ENCODE measurements around the gene CBY2.
"Not testable (repeated sequence)": the region's sequence is repeated elsewhere in the genome, so short reads cannot be mapped to it uniquely, and the experiment has no call there.

CBY2 gene, protein sequence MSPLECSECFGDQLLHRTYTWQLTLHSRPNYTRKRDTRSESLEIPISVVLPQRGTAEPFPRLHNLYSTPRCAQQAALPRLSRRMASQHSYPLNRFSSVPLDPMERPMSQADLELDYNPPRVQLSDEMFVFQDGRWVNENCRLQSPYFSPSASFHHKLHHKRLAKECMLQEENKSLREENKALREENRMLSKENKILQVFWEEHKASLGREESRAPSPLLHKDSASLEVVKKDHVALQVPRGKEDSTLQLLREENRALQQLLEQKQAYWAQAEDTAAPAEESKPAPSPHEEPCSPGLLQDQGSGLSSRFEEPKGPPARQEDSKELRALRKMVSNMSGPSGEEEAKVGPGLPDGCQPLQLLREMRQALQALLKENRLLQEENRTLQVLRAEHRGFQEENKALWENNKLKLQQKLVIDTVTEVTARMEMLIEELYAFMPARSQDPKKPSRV

DNA sequence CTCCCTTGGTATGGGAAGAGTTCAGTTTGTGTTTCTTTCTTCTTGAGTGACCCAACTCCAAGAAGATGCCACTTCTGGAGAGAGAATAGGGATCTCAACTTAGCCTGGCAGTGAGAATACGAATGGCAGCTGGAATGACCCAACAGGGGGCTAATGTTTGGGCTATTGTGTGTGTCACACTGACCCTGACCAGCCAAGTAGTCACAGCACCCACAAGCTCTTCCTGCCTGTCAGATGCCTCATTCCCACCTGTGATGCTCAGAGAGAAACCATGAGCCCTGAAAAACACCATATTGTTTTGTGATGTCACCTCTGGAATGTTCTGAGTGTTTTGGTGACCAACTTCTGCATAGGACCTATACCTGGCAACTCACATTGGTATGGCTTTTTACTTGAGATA is at the start of gene CBY2:
Gene CBY2 (plus strand): TSS at position 233 of the 400 bp plus-strand sequence. CDS start 71 bp downstream, at position 304.
- H3K4me1 Mint-ChIP-seq (ENCODE audit: low read depth) = no peaks in the 10 kb centered on the region
- no peak within 1 kb of the TSS for H3K4me3 Mint-ChIP-seq
- no peaks in the 10 kb centered on the region for H3K36me3 Mint-ChIP-seq
- H3K27me3 Mint-ChIP-seq = no peaks in the 10 kb centered on the region
- no peak within 1 kb of the TSS for H3K27ac Mint-ChIP-seq
- H3K9me3 Mint-ChIP-seq (ENCODE audit: low read depth) = no peaks in the 10 kb centered on the region

DNA sequence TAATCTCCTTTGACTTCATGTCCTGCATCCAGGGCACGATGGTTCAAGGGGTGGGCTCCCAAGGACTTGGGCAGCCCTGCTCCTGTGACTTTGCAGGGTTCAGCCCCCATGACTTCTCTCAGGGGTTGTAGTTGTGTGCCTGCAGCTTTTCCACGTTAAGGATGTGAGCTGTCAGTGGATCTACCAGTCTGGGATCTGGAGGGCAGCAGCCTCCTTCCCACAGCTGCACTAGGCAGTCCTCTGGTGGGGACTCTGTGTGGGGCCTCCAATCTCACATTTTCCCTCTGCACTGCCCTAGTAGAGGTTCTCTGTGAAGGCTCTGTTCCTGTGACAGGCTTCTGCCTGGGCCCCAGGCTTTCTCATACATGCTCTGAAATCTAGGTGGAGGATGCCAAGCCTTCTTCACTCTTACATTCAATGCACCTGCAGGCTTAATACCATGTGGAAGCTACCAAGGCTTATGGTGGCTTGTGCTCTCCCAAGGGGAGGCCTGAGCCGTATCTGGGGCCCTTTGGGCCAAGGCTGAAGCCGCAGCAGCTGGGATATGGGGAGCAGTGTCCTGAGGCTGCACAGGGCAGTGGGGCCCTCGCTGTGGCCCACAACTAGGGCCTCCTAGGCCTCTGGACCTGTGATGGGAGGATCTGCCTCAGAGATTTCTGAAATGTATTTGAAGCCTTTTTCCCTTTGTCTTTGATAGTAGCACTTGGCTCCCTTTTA is 47.3 kb upstream of the CBY2 start:
- Mint-ChIP-seq H3K36me3 (no peaks in the 10 kb centered on the region), H3K4me3 (no peak overlapping the region), H3K27me3 (no peaks in the 10 kb centered on the region), H3K4me1 (ENCODE audit: low read depth) (no peaks in the 10 kb centered on the region), H3K9me3 (ENCODE audit: low read depth) (peaks cover 4% of the 10 kb centered on the region), H3K27ac (no peak overlapping the region)

DNA sequence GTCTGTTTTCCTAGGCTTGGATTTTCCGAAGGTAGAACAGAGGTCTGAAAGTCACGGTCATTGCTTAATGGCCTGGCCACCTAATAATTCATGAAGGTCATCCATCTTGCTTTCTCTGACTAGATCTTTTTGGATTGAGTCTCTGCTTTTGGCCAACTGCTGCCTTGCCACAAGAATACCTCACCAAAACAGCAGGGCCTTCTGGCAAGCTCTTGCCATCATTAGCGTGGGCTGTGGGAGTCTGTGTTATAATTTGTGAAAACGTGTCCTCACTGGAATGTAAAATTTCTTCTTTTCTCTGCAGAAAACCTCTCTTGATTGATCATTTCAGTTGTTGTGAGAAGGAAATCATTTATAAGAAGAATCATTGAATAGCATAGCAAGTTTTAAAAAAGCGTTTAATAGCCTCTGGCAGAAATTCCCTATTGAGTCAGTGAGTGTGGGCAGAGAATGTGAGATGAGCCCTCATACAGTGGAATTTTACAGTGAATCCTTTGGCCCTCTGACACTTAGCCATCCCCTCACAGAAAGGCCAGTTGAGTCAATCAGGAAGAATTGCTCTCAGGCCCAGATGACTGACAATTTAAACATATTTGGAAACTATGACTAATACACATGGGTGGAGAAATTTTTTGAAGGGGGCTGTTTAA is 43.4 kb upstream of the CBY2 start:
- Mint-ChIP-seq H3K27me3 (no peaks in the 10 kb centered on the region), H3K4me3 (no peak overlapping the region), H3K36me3 (peaks cover 2% of the 10 kb centered on the region), H3K27ac (peak overlapping the region; percentile 37), H3K9me3 (ENCODE audit: low read depth) (peaks cover 10% of the 10 kb centered on the region), H3K4me1 (ENCODE audit: low read depth) (no peaks in the 10 kb centered on the region)

DNA sequence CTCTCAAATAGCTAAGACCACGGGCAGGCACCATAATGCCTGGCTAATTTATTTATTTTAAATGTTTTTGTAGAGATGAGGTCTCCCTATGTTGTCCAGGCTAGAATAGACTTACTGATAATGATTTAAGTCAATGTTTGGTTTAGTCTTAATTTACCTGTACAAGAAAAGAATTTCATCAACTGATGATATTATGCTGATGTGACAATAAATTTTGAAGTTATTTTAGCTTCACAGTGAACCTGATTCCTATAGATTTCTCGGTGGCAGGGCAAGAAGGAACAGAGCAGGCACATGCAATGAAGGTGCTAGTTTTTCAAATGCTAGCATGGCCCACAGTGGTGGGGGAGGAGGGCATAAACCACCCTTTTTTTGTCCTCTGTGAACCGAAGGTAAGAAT is 42.6 kb upstream of the CBY2 start:
- Mint-ChIP-seq H3K4me3 (no peak overlapping the region), H3K27me3 (no peaks in the 10 kb centered on the region), H3K36me3 (peaks cover 2% of the 10 kb centered on the region), H3K4me1 (ENCODE audit: low read depth) (no peaks in the 10 kb centered on the region), H3K27ac (no peak overlapping the region), H3K9me3 (ENCODE audit: low read depth) (peaks cover 10% of the 10 kb centered on the region)

DNA sequence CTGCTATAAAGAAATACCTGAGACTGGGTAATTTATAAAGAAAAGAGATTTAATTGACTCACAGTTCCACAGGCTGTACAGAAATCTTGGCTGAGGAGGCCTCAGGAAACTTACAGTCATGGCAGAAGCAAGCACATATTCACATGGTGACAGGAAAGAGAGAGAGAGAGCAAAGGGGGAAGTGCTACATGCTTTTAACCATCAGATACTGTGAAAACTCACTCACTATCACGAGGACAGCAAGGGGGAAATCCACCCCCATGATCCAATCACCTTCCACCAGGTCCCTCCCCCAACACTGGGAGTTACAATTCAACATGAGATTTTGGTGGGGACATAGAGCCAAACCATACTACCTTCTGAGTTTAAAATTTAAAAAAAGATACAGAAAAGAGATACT is 41.7 kb upstream of the CBY2 start:
- H3K4me3 Mint-ChIP-seq; H3K27ac Mint-ChIP-seq; H3K27me3 Mint-ChIP-seq; H3K36me3 Mint-ChIP-seq; H3K4me1 Mint-ChIP-seq (ENCODE audit: low read depth); H3K9me3 Mint-ChIP-seq (ENCODE audit: low read depth): not testable (repeated sequence)

DNA sequence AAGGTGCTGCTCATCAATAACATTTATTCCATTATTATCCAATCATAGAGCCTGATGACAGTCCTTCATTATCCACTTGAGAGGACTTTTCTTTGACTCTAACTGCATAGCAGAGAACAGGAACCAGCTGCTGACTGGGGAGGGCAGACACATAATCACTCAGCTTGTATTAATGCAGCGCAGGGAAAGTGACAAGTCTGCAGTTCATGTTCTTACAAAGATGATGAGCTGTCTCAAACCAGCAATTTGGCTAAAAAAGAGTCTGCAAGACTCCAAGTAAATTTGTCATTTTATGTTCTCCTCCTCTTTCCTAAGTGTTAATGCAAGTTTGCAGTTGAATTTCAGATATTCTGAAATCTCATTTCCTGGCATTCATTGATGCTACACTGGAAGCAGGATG is 40.0 kb upstream of the CBY2 start:
- H3K36me3 Mint-ChIP-seq = peaks cover 2% of the 10 kb centered on the region
- H3K4me1 Mint-ChIP-seq (ENCODE audit: low read depth) = no peaks in the 10 kb centered on the region
- H3K27me3 Mint-ChIP-seq = no peaks in the 10 kb centered on the region
- H3K9me3 Mint-ChIP-seq (ENCODE audit: low read depth) = peaks cover 5% of the 10 kb centered on the region
- H3K4me3 Mint-ChIP-seq = no peak overlapping the region
- H3K27ac Mint-ChIP-seq = no peak overlapping the region

DNA sequence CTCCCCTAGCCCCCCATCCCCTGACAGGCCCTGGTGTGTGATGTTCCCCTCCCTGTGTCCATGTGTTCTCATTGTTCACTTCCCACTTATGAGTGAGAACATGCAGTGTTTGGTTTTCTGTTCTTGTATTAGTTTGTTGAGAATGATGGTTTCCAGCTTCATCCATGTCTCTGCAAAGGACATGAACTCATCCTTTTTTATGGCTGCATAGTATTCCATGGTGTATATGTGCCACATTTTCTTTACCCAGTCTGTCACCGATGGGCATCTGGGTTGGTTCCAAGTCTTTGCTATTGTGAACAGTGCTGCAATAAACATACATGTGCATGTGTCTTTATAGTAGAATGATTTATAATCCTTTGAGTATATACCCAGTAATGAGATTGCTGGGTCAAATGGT is 39.2 kb upstream of the CBY2 start:
- H3K4me3 Mint-ChIP-seq; H3K27me3 Mint-ChIP-seq; H3K27ac Mint-ChIP-seq; H3K36me3 Mint-ChIP-seq; H3K4me1 Mint-ChIP-seq (ENCODE audit: low read depth); H3K9me3 Mint-ChIP-seq (ENCODE audit: low read depth): not testable (repeated sequence)

DNA sequence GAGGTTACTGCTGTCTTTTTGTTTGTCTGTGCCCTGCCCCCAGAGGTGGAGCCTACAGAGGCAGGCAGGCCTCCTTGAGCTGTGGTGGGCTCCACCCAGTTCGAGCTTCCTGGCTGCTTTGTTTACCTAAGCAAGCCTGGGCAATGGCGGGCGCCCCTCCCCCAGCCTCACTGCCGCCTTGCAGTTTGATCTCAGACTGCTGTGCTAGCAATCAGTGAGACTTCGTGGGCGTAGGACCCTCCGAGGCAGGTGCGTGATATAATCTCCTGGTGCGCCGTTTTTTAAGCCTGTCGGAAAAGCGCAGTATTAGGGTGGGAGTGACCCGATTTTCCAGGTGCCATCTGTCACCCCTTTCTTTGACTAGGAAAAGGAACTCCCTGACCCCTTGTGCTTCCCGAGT is 32.5 kb upstream of the CBY2 start:
- H3K27me3 Mint-ChIP-seq; H3K36me3 Mint-ChIP-seq; H3K9me3 Mint-ChIP-seq (ENCODE audit: low read depth); H3K27ac Mint-ChIP-seq; H3K4me3 Mint-ChIP-seq; H3K4me1 Mint-ChIP-seq (ENCODE audit: low read depth): not testable (repeated sequence)

DNA sequence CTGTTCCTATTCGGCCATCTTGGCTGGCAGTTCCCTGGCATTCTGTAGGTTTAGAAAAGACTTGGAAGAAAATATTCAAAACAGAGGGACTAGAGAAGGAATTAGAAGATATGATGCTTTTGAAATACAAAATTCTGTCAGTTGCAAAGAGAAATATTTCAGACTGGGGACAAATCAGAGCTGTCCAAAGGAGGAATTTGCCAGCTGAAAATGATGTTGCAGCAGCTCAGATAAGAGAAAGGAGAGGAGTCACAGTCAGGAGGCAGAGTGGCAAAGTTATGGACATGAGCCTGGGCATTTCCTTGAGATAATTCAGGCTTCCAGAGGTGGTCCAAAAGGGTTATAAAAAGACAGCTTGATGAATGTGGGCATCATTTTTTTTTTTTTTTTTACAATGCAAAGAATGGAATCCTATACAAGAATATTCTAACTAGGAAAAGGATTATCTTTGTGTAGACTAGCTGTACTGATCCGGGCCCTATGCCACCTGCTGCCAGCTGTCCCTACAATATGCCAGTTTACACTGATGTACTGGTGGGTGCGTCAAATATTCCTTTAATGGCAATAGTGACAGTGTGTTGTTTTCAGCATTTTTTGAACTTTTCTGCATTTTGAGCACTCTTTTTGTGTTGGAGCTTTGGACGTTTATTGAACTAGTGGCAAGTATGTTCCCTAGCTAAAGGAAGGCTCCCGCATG is 31.8 kb upstream of the CBY2 start:
- Mint-ChIP-seq H3K9me3 (ENCODE audit: low read depth) (no peaks in the 10 kb centered on the region), H3K36me3 (peaks cover 3% of the 10 kb centered on the region), H3K4me3 (no peak overlapping the region), H3K27me3 (peaks cover 1% of the 10 kb centered on the region), H3K27ac (no peak overlapping the region), H3K4me1 (ENCODE audit: low read depth) (peaks cover 8% of the 10 kb centered on the region)

DNA sequence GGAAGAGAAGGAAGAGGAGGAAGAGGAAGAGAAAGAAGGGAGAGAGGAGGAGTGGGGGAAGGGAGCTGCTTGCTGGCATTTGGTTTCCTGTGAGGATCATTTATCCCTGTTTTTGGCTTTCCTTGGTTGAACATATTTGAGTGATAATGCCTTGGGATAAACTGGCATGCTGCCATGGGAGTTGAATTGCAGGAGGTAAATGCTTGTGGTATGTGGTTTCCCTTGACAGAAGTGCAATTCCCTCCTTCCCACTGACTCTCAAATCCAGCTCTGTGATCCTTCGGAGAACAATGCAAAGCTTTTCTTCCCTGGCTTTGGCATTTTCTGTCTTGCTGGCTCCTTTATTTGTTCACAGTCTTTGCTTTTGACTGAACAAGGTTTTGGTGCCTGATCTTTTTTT is 27.2 kb upstream of the CBY2 start:
- H3K27me3 Mint-ChIP-seq = peaks cover 1% of the 10 kb centered on the region
- no peak overlapping the region for H3K27ac Mint-ChIP-seq
- H3K4me3 Mint-ChIP-seq = no peak overlapping the region
- peaks cover 6% of the 10 kb centered on the region for H3K4me1 Mint-ChIP-seq (ENCODE audit: low read depth)
- H3K9me3 Mint-ChIP-seq (ENCODE audit: low read depth) = no peaks in the 10 kb centered on the region
- H3K36me3 Mint-ChIP-seq = peaks cover 3% of the 10 kb centered on the region

DNA sequence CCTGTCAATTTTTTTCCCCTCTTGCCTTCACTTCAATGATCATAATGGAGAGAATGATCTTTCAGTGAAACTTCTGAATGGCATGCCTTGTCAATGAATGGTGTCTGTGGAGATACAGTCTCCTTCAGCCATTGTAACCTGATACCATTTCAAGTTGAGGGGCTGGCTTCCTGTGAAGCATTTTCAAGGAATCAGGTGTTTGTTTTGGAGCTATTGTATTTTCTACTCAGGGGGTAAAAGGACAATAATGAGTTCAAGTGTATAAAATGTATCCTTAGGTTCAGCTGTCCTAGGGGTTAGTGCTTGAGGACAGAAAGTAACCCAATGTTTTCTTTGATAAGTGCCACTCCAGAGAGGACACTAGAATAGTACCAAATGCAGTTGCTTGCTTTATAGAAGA is 23.8 kb upstream of the CBY2 start:
- no peaks in the 10 kb centered on the region for H3K9me3 Mint-ChIP-seq (ENCODE audit: low read depth)
- H3K36me3 Mint-ChIP-seq = no peaks in the 10 kb centered on the region
- H3K4me3 Mint-ChIP-seq = no peak overlapping the region
- H3K4me1 Mint-ChIP-seq (ENCODE audit: low read depth) = no peaks in the 10 kb centered on the region
- no peak overlapping the region for H3K27ac Mint-ChIP-seq
- no peaks in the 10 kb centered on the region for H3K27me3 Mint-ChIP-seq

DNA sequence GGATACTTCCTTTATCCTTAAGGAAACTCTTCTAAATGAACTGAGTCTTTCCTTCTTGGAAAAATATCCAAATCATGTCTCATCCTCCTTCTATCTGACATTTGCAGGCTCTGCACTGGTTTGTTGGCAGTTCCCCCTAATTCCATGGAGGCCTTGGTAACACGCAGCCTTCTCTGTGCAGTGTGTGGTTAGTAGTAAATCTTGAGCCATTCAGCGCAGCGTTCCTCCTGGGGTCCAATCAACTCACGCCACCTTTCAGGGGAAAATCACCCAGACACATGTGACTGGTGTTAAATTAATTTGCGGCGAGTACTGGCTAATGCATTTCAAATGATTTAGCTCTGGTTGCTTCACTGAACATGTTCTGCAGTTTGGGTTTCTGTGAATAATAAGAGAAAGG is 21.0 kb upstream of the CBY2 start:
- H3K27ac Mint-ChIP-seq = no peak overlapping the region
- H3K27me3 Mint-ChIP-seq = no peaks in the 10 kb centered on the region
- no peaks in the 10 kb centered on the region for H3K4me1 Mint-ChIP-seq (ENCODE audit: low read depth)
- H3K4me3 Mint-ChIP-seq = no peak overlapping the region
- no peaks in the 10 kb centered on the region for H3K36me3 Mint-ChIP-seq
- H3K9me3 Mint-ChIP-seq (ENCODE audit: low read depth) = no peaks in the 10 kb centered on the region

DNA sequence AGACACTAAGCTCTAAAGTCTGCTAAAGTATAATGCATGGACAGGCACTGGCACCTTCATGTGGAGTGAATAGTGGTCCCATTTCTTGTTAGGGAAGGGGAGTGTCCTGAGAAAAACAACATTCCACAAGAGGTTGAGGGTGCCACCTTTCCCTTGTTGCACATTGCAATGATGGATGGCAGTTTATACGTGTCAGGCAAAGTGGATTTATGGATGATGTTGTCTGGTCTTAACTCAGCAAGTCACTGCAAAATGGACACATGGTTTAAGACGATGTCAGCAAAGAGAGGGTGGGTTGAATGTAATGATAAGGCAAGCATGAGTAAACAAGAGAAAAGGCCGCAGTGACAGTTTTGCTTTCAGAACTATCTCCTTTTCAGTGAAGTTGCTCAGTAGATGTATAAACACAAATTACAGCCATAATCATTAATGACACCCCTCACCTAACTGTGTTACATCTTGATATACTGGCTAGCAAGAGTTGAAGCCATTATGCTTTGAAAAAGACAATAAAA is 19.6 kb upstream of the CBY2 start:
- Mint-ChIP-seq H3K27me3 (no peaks in the 10 kb centered on the region), H3K27ac (no peak overlapping the region), H3K9me3 (ENCODE audit: low read depth) (no peaks in the 10 kb centered on the region), H3K36me3 (no peaks in the 10 kb centered on the region), H3K4me1 (ENCODE audit: low read depth) (no peaks in the 10 kb centered on the region), H3K4me3 (no peak overlapping the region)

DNA sequence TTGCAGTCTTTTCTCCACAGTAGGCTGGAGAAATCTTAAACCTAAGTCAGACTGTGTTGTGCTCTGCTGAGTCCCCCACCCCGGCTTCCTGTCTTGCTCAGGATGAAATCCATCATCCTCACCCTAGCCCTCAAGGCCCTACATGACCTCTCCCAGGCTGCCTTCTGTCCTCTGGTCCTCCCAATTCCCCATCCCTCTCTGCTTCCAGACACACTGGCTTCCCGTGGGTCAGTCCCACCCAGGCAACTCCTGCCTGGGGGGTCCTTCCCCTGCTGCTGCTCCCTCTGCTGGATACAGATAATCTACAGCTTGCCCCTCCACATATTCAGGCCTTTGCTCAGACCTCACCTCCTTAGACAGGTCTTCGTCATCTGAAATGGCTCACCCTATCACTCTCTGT is 18.4 kb upstream of the CBY2 start:
- Mint-ChIP-seq H3K4me1 (ENCODE audit: low read depth) (no peaks in the 10 kb centered on the region), H3K9me3 (ENCODE audit: low read depth) (no peaks in the 10 kb centered on the region), H3K36me3 (no peaks in the 10 kb centered on the region), H3K27ac (no peak overlapping the region), H3K4me3 (no peak overlapping the region), H3K27me3 (no peaks in the 10 kb centered on the region)

DNA sequence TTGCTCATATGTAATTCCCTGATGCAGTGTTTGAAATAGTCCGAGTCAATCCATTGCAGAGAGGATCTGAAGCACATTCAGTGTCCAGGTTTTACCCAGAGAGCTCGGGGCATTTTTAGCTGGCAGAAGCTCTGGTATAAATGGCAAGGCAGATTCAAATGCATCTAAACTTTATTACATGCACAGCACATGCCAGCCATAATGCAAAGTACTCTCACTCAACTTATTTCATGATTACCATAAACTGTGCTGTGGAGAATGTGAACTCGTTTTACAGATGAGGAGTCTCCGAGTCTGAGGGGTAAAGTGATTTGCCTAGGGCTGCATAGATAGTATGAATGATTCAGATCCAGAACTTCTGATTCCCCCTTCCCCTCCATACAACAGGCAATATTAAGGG is 13.5 kb upstream of the CBY2 start:
- H3K27ac Mint-ChIP-seq = no peak overlapping the region
- no peak overlapping the region for H3K4me3 Mint-ChIP-seq
- peaks cover 2% of the 10 kb centered on the region for H3K36me3 Mint-ChIP-seq
- peaks cover 8% of the 10 kb centered on the region for H3K9me3 Mint-ChIP-seq (ENCODE audit: low read depth)
- H3K27me3 Mint-ChIP-seq = peaks cover 2% of the 10 kb centered on the region
- no peaks in the 10 kb centered on the region for H3K4me1 Mint-ChIP-seq (ENCODE audit: low read depth)
